NCI-H187 (cell line): ENCODE results near the gene BNIP3.
"Not testable (repeated sequence)": the region's sequence is repeated elsewhere in the genome, so short reads cannot be mapped to it uniquely, and the experiment has no call there.

ENCODE experiments used
- DNase-seq, 2 experiments: peaks; one replicate each; lab custom pipeline; 2025; lab: John Stamatoyannopoulos, UW

Gene BNIP3

DNA sequence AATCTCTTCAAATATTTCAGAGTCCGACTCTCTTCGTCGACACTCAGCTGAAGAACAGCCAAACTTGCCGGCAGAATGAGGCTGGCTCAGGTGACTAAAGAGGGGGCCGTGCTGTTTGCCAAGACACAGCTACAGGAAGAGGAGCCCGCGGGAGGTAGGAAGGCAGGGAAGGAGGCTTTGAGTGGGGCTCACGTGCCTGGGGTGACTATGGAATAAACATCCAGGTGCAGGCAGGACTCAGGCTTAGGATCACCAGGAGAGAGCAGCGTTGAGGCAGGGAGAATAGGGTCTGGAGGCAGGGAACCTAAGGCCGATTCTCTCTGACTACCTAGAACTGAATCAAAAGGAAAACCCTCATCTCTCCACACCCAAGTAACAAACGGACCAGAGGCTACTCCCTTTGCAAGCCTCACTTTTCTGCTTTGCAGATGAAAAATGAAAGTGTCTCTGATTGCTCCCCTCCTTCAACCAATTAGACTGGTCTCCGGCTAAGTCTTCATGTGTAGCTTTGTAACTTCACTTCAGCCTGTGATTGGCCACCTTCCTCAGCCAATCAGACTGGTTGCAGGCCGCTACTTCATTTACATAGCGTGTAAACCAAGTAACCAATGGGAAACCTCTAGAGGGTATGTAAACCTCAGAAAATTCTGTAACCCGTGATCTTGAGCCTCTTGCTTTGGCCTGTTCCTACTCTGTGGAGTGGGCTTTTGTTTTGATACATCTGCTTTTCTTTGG is 19.7 kb upstream of the BNIP3 start:
- peak; percentile 14 to 28 for DNase-seq

DNA sequence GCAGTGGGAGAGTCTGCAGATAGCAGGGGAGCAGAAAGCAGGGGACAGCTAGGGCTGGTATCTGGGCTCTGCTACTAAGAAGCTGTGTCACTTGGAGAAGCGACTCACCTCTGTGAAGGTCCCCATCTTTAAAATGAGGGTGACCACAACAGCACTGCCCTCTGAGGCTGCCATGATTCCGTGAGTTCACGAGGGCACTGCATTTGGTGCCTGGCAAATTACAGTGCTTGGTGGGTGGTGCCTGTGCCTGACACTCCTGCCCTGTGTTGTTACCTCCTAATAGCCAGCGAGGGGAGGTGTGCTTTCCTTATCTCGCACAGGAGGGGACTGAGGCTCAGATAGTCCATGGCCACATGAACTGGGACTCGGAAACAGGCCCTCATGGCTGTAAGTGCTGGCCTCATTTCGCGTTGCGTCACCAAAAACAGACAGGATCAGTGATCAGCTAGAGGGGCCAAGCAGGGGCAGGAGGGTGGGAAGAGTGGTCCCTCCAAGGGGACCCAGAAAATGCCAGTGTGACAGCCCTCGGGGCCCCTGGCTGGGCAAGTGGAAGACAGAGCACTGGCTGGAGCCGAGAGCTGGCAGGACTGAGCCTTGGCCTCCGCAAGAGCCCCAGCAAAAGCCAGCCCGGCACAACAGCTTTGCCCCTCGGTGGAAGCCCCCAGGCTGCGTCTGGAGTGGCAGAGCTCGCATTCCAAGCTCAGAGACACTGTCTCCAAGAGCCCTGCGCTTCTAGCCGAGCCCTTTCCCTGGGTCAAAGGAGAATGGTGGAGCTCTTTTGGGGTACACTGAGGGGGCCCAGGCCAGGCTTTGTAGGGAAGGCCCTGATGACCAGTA is 17.3 kb upstream of the BNIP3 start:
- DNase-seq: no peak

- DNase-seq: no peak
Observed at GRCh38 chr10:131998050-131998844, 16.5 kb upstream of the BNIP3 start.

DNA sequence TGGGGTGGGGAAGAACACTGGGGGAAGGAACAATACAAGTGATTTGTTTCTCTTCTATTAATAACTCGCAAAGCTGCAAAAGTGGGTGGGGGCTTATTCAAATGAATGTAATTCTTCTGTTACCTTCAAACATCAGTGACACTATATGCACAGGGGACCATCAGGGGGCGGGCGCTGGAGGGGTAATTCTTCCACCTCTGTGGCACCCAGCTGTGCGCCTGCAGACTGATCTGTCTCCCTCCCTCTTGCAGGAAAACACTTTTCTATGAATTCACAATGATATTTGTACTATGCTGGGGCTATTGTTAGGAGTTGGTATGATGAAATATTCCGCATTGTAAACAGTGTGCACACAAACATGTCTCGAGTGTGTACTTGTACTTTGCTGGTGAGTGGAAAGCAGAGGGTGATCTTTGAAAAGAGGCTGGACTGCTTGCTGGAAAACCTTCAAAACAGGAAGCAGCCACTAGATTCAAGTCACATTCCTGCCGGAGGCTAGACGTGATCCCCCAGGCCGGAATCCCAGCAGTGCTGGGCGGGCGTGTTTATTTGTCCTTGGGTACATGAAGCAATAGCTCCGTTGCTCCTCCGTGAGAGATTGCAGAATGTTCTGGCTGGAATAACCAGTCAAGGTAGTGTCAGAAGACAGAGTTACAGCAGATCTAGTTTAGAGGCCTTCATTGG is 15.8 kb upstream of the BNIP3 start:
- no peak for DNase-seq

- DNase-seq: no peak
Observed at GRCh38 chr10:131996466-131997365, 15.0 kb upstream of the BNIP3 start.

GRCh38 chr10:131994435-131994834 is 12.7 kb upstream of the BNIP3 start:
- DNase-seq: no peak

DNA sequence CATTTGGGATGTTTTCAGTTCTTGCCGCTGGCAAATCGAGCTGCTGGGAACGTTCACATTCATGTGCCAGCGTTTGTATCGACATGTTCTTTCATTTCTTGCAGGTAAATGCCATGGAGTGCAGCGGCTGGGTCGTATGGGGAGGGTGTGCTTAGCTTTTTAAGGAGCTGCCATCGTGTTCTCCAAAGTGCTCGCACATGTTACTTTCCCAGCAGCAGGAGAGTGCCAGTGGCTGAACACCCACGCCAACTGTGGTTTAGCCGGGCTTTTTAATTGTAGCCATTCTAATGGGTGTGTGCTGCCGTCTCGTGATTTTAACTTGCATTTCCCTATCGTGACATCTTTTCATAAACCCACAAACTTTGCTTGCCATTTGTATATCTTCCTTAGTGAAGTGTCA is 11.6 kb upstream of the BNIP3 start:
- no peak for DNase-seq

GRCh38 chr10:131991726-131992125 is 10.0 kb upstream of the BNIP3 start:
- no peak for DNase-seq

GRCh38 chr10:131987786-131988185 is 6.1 kb upstream of the BNIP3 start:
- DNase-seq: not testable (repeated sequence)

- not testable (repeated sequence) for DNase-seq
Observed at GRCh38 chr10:131987301-131987700, 5.6 kb upstream of the BNIP3 start.

- not testable (repeated sequence) for DNase-seq
Observed at GRCh38 chr10:131986851-131987250, 5.1 kb upstream of the BNIP3 start.

- DNase-seq: no peak
Observed at GRCh38 chr10:131983780-131984179, 2.1 kb upstream of the BNIP3 start.

DNA sequence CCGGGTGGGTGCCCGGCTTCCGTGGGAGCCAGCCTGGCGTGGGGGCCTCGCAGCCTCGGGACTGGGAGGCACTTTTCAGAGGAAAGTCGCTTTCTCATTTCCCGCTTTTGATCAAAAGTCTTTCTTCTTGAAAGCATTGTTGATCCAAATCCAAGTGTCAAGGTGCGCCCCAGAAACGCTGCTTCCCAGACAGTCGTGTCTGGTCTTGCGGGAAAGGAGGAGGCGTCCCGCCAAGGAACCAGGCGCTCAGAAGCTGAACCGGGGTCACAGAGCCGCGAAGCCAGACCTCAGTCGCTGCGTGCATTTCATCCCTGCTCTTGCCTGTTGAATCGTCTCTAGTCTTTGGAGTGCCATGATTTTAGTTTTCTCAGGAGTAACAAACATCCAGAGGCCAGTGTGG is 1.1 kb upstream of the BNIP3 start:
- no peak for DNase-seq

GRCh38 chr10:131982185-131982756 is 548 bp upstream of the BNIP3 start:
- no peak for DNase-seq

- no peak for DNase-seq
Observed at GRCh38 chr10:131980761-131981428, 828 bp downstream of the BNIP3 start.

DNA sequence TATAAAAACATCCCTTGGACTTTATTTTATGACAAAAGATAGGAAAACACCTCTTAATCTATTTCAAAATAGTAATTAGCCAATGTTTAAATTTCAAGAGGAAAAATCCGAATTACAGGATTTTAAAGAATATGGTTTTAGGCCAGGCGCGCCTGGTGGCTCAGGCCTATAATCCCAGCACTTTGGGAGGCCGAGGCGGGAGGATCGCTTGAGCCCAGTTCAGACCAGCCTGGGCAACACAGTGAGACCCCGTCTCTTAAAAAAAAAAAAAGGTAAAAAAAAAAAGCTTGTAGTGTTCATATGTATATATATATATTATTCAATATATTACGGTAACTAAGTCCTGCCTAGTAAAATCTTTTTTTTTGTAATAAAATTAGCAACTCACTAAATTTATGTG is 1.4 kb downstream of the BNIP3 start:
- no peak for DNase-seq

DNA sequence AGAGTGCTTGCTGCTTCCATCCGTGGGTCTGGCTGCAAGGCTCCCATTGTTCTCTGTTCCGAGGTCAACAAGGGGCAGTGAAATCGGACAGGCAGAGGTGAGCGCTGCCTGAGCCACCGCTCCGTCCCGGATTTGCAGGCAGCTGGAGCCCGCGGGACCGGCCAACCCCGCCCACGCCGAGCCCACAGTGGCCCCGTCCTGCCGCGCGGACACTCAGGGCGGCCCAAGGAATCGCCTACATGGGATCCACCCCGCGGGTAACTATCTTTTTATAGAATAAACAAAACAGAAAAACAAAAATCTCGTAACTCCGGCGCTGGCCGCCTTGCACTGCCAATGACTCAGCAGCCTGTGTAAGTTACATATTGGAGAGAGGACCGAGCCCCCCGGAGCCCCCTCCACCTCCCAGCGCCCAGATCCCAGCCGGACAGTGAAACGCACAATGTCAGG is 1.9 kb downstream of the BNIP3 start:
- DNase-seq: no peak

DNA sequence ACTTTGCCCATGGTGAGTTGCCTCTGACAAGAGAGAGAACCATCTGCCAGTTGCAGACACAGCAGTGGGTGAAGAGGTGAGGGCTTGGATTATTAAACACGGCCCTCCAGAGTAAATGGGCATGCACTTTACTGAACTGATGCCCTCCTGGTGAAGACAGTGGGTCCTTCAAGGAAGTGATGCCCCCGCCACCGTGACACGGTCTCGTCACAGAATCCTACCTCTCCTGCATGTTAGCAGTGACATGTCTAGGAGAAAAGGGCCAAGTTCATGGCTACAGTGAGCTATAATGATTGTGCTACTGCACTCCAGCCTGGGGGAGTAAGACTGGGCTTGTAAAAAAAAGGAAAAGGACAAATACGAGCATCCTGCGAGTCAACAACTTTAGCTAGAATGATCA is 2.4 kb downstream of the BNIP3 start:
- DNase-seq: no peak

DNA sequence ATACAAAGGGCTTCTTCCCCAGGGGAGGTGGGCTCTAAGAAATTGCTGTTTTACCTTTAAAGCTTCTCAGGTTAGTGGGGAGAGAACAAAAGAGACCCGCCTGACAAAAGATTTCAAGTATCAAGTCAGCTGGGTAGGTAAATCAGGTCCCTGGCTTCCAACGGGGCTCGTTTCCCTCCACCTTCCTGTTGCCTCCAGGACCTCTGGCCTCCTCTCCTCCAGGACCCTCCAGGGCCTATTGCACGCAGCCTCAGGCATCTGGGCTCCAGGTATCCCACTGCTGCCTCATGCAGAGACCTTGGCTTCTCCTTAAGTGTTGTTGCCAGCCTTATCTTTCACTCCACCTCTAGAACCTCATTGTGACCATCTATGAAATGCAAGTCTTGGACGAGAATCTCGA is 2.9 kb downstream of the BNIP3 start:
- DNase-seq: no peak

DNA sequence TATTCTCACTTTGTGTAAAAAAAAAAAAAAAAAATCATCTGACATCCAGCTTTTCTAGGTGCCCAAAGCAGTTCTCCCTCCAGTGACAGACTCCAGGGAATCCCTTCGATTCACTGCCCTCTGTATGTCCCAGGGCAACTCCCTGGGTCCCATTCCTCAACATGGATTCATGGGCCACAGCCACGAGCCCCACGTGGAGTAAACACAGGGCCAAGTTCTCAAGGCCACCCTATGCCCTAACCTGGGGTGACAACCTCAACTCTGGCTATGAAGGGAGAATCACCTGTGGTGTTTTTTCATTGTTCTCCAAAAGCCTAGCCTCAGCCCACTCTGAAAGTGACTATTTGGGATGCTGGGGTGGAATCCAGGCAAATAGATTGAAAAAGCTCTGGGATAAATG is 3.4 kb downstream of the BNIP3 start:
- DNase-seq: no peak
